Prostate gland (tissue), 2 donors: ENCODE results near the gene TSPAN1.

Source experiments
- CTCF ChIP-seq, 4 experiments: fragments of 200-600 bp in 2 of 4; fragments of 450-650 bp in 2 of 4; sonication (generic) in 2 of 4; IDR thresholded peaks; 1 replicate in 3 of 4; 2 replicates in 1 of 4; pipeline ENCODE4 v1.5.1; 2016 to 2019; ENCODE audit warnings: antibody characterized with exemption in 4 of 4, mild to moderate bottlenecking in 2 of 4, moderate library complexity in 2 of 4
- POLR2AphosphoS5 ChIP-seq: sonication (generic); formaldehyde crosslinking; IDR thresholded peaks from one replicate; pipeline ENCODE4 v1.6.1; 2017; ENCODE audit warnings: antibody characterized with exemption

GRCh38 chr1:46196609-46197008 is 21.7 kb downstream of the TSPAN1 start:
- TF ChIP-seq CTCF (IDR thresholded peaks at IDR 0.05) (no peak), POLR2AphosphoS5 (no peak)
